GM23338 (cell line): ENCODE data around the gene SPINT2. TPM values are rescaled to one million over a fixed set of nuclear protein-coding genes. Genes with fewer than 3 reads are reported as not detected.

Experiments used
- ATAC-seq: fragments of 200-7000 bp; cut with Tn5 transposase; 3 replicates; pipeline ENCODE4 v1.9.1; 2020
- DNase-seq: peaks from one replicate; pipeline ENCODE4 v3.0.0-alpha.2; 2015; ENCODE audit warnings: low spot score
- H2AFZ ChIP-seq: fragments of 200-600 bp; sonication (generic); 2 replicates; pipeline ENCODE4 v1.8.0; 2016; ENCODE audit warnings: antibody characterized with exemption, mild to moderate bottlenecking, moderate library complexity
- H3F3A ChIP-seq: fragments of 200-600 bp; sonication (generic); replicated peaks from 2 replicates; pipeline ENCODE4 v1.8.0; 2017; ENCODE audit warnings: antibody characterized with exemption, mixed run types, low read depth
- H3K27ac ChIP-seq: fragments of 200-600 bp; sonication (generic); 2 replicates; pipeline ENCODE4 v1.6.1; 2016; ENCODE audit warnings: low read depth
- H3K27me3 ChIP-seq: fragments of 200-600 bp; sonication (generic); 2 replicates; pipeline ENCODE4 v1.8.0; 2016; ENCODE audit warnings: mild to moderate bottlenecking, mixed run types, moderate library complexity; ENCODE audit not compliant: insufficient read depth
- H3K36me3 ChIP-seq: fragments of 200-600 bp; sonication (generic); 2 replicates; pipeline ENCODE4 v1.8.0; 2016; ENCODE audit warnings: mild to moderate bottlenecking; ENCODE audit not compliant: insufficient read depth
- H3K4me1 ChIP-seq: fragments of 200-600 bp; sonication (generic); 2 replicates; pipeline ENCODE4 v1.8.0; 2016; ENCODE audit warnings: mild to moderate bottlenecking, moderate library complexity; ENCODE audit not compliant: insufficient read depth
- H3K4me2 ChIP-seq: fragments of 200-600 bp; sonication (generic); 2 replicates; pipeline ENCODE4 v1.7.1; 2017; ENCODE audit warnings: mixed run types
- H3K4me3 ChIP-seq: fragments of 200-600 bp; sonication (generic); 2 replicates; pipeline ENCODE4 v1.6.1; 2016; ENCODE audit warnings: mixed run types
- H3K79me2 ChIP-seq: fragments of 200-600 bp; sonication (generic); replicated peaks from 2 replicates; pipeline ENCODE4 v1.8.0; 2017; ENCODE audit warnings: mild to moderate bottlenecking; ENCODE audit not compliant: insufficient read depth
- H3K9me2 ChIP-seq: fragments of 200-600 bp; sonication (generic); 2 replicates; pipeline ENCODE4 v1.8.0; 2017; ENCODE audit not compliant: insufficient read depth
- H4K20me1 ChIP-seq: fragments of 200-600 bp; sonication (generic); replicated peaks from 2 replicates; pipeline ENCODE4 v1.8.0; 2017; ENCODE audit warnings: mild to moderate bottlenecking; ENCODE audit not compliant: insufficient read depth
- H3K27ac Mint-ChIP-seq: 2 replicates; pipeline ENCODE4 v1.8.0; 2020; ENCODE audit warnings: inconsistent platforms, mild to moderate bottlenecking, moderate library complexity, mixed read lengths
- H3K27me3 Mint-ChIP-seq: 3 replicates; pipeline ENCODE4 v1.8.0; 2022; ENCODE audit warnings: low read depth, mild to moderate bottlenecking, moderate library complexity, mixed read lengths, inconsistent platforms; ENCODE audit not compliant: insufficient read depth, poor library complexity
- H3K36me3 Mint-ChIP-seq: 3 replicates; pipeline ENCODE4 v1.8.0; 2021; ENCODE audit warnings: low read depth, mild to moderate bottlenecking, inconsistent platforms, moderate library complexity, mixed read lengths
- H3K4me1 Mint-ChIP-seq: 3 replicates; pipeline ENCODE4 v1.8.0; 2020; ENCODE audit warnings: mild to moderate bottlenecking, inconsistent platforms, mixed read lengths
- H3K4me3 Mint-ChIP-seq: 3 replicates; pipeline ENCODE4 v1.8.0; 2021; ENCODE audit warnings: moderate library complexity, mild to moderate bottlenecking, inconsistent platforms, mixed read lengths
- H3K9me3 Mint-ChIP-seq: 3 replicates; pipeline ENCODE4 v1.8.0; 2020; ENCODE audit warnings: moderate library complexity, mild to moderate bottlenecking, inconsistent platforms, mixed read lengths
- CTCF ChIP-seq, 2 experiments: fragments of 200-600 bp in 1 of 2; sonication (generic) in 1 of 2; conservative IDR thresholded peaks; 2 replicates each; pipeline versions ENCODE4 v1.5.1 to v1.6.1; 2016 to 2017; ENCODE audit warnings: antibody characterized with exemption in 2 of 2, low read depth in 2 of 2, mild to moderate bottlenecking in 2 of 2, moderate library complexity in 1 of 2
- ETS1 ChIP-seq: IDR thresholded peaks from 2 replicates; pipeline ENCODE4 v1.6.1; 2016; ENCODE audit warnings: antibody characterized with exemption
- EZH2 ChIP-seq: fragments of 200-600 bp; sonication (generic); IDR thresholded peaks from one replicate; pipeline ENCODE4 v1.8.0; 2017; ENCODE audit warnings: antibody characterized with exemption, mild to moderate bottlenecking, low read depth; ENCODE audit not compliant: unreplicated experiment
- EZH2phosphoT487 ChIP-seq: fragments of 200-600 bp; sonication (generic); IDR thresholded peaks from one replicate; pipeline ENCODE4 v1.8.1; 2018; ENCODE audit warnings: antibody characterized with exemption; ENCODE audit not compliant: unreplicated experiment
- JUNB ChIP-seq: IDR thresholded peaks from one replicate; pipeline ENCODE4 v1.6.1; 2016; ENCODE audit warnings: antibody characterized with exemption; ENCODE audit not compliant: unreplicated experiment
- NANOG ChIP-seq: IDR thresholded peaks from 2 replicates; pipeline ENCODE4 v1.6.1; 2016; ENCODE audit warnings: antibody characterized with exemption, borderline replicate concordance
- POLR2AphosphoS5 ChIP-seq: IDR thresholded peaks from 2 replicates; pipeline ENCODE4 v1.6.1; 2016; ENCODE audit warnings: antibody characterized with exemption, low read depth
- REST ChIP-seq: IDR thresholded peaks from one replicate; pipeline ENCODE4 v1.6.1; 2018; ENCODE audit warnings: antibody characterized with exemption; ENCODE audit not compliant: unreplicated experiment
- STAT1 ChIP-seq: IDR thresholded peaks from one replicate; pipeline ENCODE4 v1.6.1; 2016; ENCODE audit warnings: antibody characterized with exemption; ENCODE audit not compliant: unreplicated experiment
- ZNF114 ChIP-seq: fragments of 250-450 bp; sonication (Bioruptor Pico); IDR thresholded peaks from 2 replicates; pipeline ENCODE4 v1.5.0; 2020; ENCODE audit warnings: mild to moderate bottlenecking, moderate library complexity
- ZNF462 ChIP-seq: fragments of 250-450 bp; sonication (Bioruptor Pico); IDR thresholded peaks from 2 replicates; pipeline ENCODE4 v1.5.0; 2020; ENCODE audit warnings: mild to moderate bottlenecking, moderate library complexity
- polyA plus RNA-seq: library from polyadenylated mRNA; unstranded; fragments of >200 nt; fragmentation: Nextera tagmentation; extraction: Ambion mirVana; gene quantifications from 2 replicates; pipeline ENCODE4 v1.2.1, GENCODE V29; 2016
- total RNA-seq: library from RNA; depleted of rRNA; stranded (reverse); fragments of >200 nt; shearing (Covaris generic); gene quantifications from 2 replicates; pipeline ENCODE4 v1.2.3, GENCODE V29; 2014

Gene SPINT2
- total and polyA plus RNA-seq, 2 experiments from 2014 or later: 319 to 468 TPM

- DNase-seq: no peak
- H3K4me3 Mint-ChIP-seq: no peak overlapping the region; the same call in 2 of the 3 replicates
- H4K20me1 ChIP-seq: peaks cover 58% of the 10 kb centered on the region
- no peak for ATAC-seq
- H3K4me2 ChIP-seq: no peak overlapping the region; the same call in 1 of the 2 replicates
- peaks cover 5% of the 10 kb centered on the region; the same call in 2 of the 3 replicates for H3K36me3 Mint-ChIP-seq
- H3F3A ChIP-seq: peaks cover 29% of the 10 kb centered on the region; the same call in 1 of the 2 replicates
- H3K27me3 ChIP-seq: no peaks in the 10 kb centered on the region
- H3K4me1 Mint-ChIP-seq: peaks cover 49% of the 10 kb centered on the region
- no peaks in the 10 kb centered on the region for H3K9me3 Mint-ChIP-seq
- H3K79me2 ChIP-seq: peaks cover 87% of the 10 kb centered on the region
- H3K27ac Mint-ChIP-seq: no peak overlapping the region
- no peak overlapping the region for H3K4me3 ChIP-seq
- H3K36me3 ChIP-seq: no peaks in the 10 kb centered on the region
- no peak overlapping the region for H2AFZ ChIP-seq
- peaks cover 20% of the 10 kb centered on the region for H3K27me3 Mint-ChIP-seq
- H3K27ac ChIP-seq: peak overlapping the region; percentile 80
- peaks cover 44% of the 10 kb centered on the region for H3K4me1 ChIP-seq
- TF ChIP-seq NANOG: no peak
- TF ChIP-seq STAT1: no peak
- no peak for TF ChIP-seq EZH2
- no peak for TF ChIP-seq CTCF (conservative IDR thresholded peaks at IDR 0.05; ENCODE audit: low read depth in 2 of 2)
- no peak for TF ChIP-seq ZNF114 (CRISPR knock-in tag)
- TF ChIP-seq POLR2AphosphoS5: no peak
- TF ChIP-seq ETS1: no peak
- no peak for TF ChIP-seq ZNF462
- no peak for TF ChIP-seq JUNB
- TF ChIP-seq EZH2phosphoT487: no peak
- no peak for TF ChIP-seq REST
- H3K9me2 ChIP-seq: no peaks in the 10 kb centered on the region
Measured at GRCh38 chr19:38268539-38268938, 4.2 kb downstream of the SPINT2 start.
